ENCODE measurements around the gene BTRC. TPM values are rescaled to one million over a fixed set of nuclear protein-coding genes. Genes with fewer than 3 reads are reported as not detected.

Gene BTRC
- total RNA-seq, 4 donors from 2014 or later, result 11.9 to 19.0 (median 12.2) TPM

DNA sequence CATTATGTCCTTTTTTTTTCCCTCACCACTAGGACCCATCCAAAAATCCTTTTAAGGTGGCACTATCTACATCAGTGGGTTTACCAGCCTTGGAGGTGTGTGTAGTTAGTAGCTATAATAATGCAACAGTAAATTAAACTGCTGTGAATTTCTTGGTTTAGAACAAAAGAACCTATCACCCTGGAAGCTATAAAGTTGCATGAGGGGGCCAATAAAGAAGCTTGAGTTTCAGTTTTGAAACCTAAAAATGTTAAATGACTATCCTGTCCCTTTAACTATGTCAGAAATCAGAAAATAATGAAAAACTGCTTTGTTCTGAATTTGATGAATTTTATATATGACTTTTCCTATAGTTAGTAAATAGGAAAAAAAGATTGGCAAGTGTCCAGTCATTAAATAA is 153.9 kb downstream of the BTRC start:
- no peak for TF ChIP-seq POLR2A (IDR thresholded peaks at IDR 0.05)
- TF ChIP-seq, protein P1, sequence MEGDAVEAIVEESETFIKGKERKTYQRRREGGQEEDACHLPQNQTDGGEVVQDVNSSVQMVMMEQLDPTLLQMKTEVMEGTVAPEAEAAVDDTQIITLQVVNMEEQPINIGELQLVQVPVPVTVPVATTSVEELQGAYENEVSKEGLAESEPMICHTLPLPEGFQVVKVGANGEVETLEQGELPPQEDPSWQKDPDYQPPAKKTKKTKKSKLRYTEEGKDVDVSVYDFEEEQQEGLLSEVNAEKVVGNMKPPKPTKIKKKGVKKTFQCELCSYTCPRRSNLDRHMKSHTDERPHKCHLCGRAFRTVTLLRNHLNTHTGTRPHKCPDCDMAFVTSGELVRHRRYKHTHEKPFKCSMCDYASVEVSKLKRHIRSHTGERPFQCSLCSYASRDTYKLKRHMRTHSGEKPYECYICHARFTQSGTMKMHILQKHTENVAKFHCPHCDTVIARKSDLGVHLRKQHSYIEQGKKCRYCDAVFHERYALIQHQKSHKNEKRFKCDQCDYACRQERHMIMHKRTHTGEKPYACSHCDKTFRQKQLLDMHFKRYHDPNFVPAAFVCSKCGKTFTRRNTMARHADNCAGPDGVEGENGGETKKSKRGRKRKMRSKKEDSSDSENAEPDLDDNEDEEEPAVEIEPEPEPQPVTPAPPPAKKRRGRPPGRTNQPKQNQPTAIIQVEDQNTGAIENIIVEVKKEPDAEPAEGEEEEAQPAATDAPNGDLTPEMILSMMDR (IDR thresholded peaks at IDR 0.05), result no peak
- H3K9me3 ChIP-seq, result no peaks in the 10 kb centered on the region
- H3K4me3 ChIP-seq, result no peak overlapping the region
- no peak overlapping the region for H3K27ac ChIP-seq
- H3K4me1 ChIP-seq, result no peaks in the 10 kb centered on the region
- no peaks in the 10 kb centered on the region for H3K27me3 ChIP-seq
- DNase-seq, result no peak
- H3K36me3 ChIP-seq, result no peaks in the 10 kb centered on the region

DNA sequence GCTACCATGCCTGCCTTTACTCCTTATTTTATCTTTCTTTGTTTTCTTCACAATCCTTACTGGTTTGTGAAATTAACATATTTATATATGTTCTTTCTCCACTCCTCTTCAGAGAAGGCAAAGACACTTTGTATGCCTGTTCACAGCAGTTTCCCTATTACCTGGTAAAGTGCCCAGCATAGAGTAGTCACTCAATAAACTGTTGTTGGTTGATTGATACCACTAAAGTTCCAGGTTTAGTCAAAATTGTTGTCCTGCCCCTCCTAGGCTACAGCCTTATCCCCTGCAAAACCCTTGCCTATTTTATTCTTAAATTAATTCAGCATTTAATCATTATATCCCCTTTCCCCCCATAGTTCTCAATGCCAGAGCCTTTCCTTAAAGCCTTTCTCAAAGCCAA is 158.0 kb downstream of the BTRC start:
- no peaks in the 10 kb centered on the region for H3K27me3 ChIP-seq
- no peak overlapping the region for H3K4me3 ChIP-seq
- no peak overlapping the region for H3K27ac ChIP-seq
- H3K4me1 ChIP-seq, result no peaks in the 10 kb centered on the region
- no peaks in the 10 kb centered on the region for H3K36me3 ChIP-seq
- no peak for TF ChIP-seq POLR2A (IDR thresholded peaks at IDR 0.05)
- TF ChIP-seq, protein P1 (IDR thresholded peaks at IDR 0.05), result no peak
- DNase-seq, result no peak
- no peaks in the 10 kb centered on the region for H3K9me3 ChIP-seq

DNA sequence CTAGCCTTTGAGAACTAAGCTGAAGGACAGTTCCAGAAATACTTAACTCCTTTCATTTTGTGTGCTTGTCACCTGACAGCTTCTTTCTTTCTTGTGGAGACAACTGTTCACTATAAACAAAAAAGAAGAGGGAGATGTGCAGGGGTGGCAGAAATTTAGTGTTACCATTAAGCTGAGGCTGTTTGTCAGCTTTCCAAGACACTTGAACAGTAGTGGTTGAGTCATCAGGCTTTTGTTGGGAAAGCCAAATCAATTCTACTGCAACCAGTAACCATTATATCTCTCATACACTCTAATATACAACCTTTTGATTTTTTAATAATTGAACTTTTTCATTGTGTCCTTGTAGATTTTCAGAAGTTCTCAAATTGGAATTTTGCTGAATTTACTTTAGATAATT is 158.8 kb downstream of the BTRC start:
- Histone ChIP-seq H3K9me3 (no peaks in the 10 kb centered on the region), H3K27me3 (no peaks in the 10 kb centered on the region), H3K36me3 (no peaks in the 10 kb centered on the region), H3K4me1 (no peaks in the 10 kb centered on the region), H3K27ac (no peak overlapping the region), H3K4me3 (no peak overlapping the region)
- no peak for DNase-seq
- TF ChIP-seq POLR2A (IDR thresholded peaks at IDR 0.05), result no peak
- TF ChIP-seq, protein P1 (IDR thresholded peaks at IDR 0.05), result no peak

DNA sequence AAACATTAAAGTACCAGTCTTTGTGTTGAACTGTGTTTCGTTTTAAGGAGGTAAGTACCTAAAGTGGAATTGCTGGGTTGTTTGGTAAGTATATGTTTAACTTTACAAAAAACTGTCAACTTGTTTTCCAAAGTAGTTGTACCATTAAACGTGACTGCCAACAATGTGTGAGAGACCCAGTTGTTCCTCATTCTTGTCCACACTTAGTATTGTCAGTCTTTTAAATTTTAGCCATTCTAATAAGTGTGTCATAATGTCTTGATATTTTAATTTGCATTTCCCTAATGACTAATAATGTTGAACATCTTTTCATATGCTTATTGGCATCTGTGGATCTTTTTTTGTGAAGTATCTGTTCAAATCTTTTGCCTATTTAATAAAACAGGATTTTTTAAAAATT is 159.8 kb downstream of the BTRC start:
- DNase-seq, result no peak
- no peak overlapping the region for H3K27ac ChIP-seq
- TF ChIP-seq, protein P1 (IDR thresholded peaks at IDR 0.05), result no peak
- TF ChIP-seq POLR2A (IDR thresholded peaks at IDR 0.05), result no peak
- no peak overlapping the region for H3K4me3 ChIP-seq
- no peaks in the 10 kb centered on the region for H3K9me3 ChIP-seq
- H3K4me1 ChIP-seq, result no peaks in the 10 kb centered on the region
- H3K27me3 ChIP-seq, result no peaks in the 10 kb centered on the region
- no peaks in the 10 kb centered on the region for H3K36me3 ChIP-seq

DNA sequence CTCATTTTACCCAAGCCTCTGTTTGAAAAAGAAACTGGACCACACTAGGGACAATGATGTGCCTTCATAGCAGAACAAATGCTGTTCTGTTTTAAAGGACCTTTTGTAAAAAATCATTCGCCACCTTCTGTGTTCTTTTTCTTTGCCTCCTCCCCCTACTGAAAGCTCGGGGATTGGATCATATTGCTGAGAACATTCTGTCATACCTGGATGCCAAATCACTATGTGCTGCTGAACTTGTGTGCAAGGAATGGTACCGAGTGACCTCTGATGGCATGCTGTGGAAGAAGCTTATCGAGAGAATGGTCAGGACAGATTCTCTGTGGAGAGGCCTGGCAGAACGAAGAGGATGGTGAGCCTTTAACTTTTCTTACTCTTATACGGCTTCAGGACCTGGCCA is 171.9 kb downstream of the BTRC start:
- Histone ChIP-seq H3K27ac (no peak overlapping the region), H3K4me1 (no peaks in the 10 kb centered on the region), H3K36me3 (no peaks in the 10 kb centered on the region), H3K9me3 (no peaks in the 10 kb centered on the region), H3K4me3 (no peak overlapping the region), H3K27me3 (peaks cover 0 to 5% of the 10 kb centered on the region in 2 donors)
- TF ChIP-seq, protein P1 (IDR thresholded peaks at IDR 0.05), result no peak
- TF ChIP-seq POLR2A (IDR thresholded peaks at IDR 0.05), result no peak
- no peak for DNase-seq

DNA sequence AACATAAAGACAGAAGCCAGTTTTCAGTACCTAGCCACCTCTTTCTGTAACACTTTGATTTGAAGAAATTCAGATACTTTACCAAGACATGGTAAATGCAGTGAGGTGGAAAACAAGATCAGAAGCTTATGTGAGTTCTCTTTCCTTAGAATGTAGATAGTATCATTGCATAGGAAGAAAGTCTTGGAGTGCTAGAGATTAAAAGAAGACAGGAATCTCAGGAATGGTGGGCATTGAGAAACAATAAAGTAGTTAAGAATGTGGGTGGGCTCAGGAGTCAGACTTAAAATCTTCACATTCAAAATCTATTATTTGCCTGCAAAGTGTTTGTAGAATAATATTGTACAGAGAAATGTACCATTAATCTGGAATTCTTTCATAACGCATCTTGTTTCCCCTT is 175.2 kb downstream of the BTRC start:
- Histone ChIP-seq H3K27ac (no peak overlapping the region), H3K36me3 (peaks cover 0 to 11% (median 0%) of the 10 kb centered on the region in 3 donors), H3K4me1 (no peaks in the 10 kb centered on the region), H3K4me3 (no peak overlapping the region), H3K27me3 (no peaks in the 10 kb centered on the region), H3K9me3 (no peaks in the 10 kb centered on the region)
- TF ChIP-seq, protein P1 (IDR thresholded peaks at IDR 0.05), result no peak
- no peak for TF ChIP-seq POLR2A (IDR thresholded peaks at IDR 0.05)
- DNase-seq, result no peak

Measured in Peyer's patch (tissue), 4 donors.